Upper lobe of right lung (tissue), 1 donor: ENCODE data around the gene CFAP46. TPM values are rescaled to one million over a fixed set of nuclear protein-coding genes. Genes with fewer than 3 reads are reported as not detected.

ENCODE experiments used
- ATAC-seq: fragments of 200-7000 bp; cut with Tn5 transposase; one replicate; pipeline ENCODE4 v1.9.1; 2020; ENCODE audit warnings: mild to moderate bottlenecking, moderate library complexity
- DNase-seq: peaks from one replicate; pipeline ENCODE4 v3.0.0-alpha.2; 2020
- H3K27ac ChIP-seq: fragments of 200-600 bp; one replicate; pipeline ENCODE4 v1.8.0; 2022
- H3K27me3 ChIP-seq: fragments of 200-600 bp; one replicate; pipeline ENCODE4 v1.8.0; 2022; ENCODE audit warnings: mild to moderate bottlenecking
- H3K36me3 ChIP-seq: fragments of 200-600 bp; one replicate; pipeline ENCODE4 v1.8.0; 2022
- H3K4me1 ChIP-seq: fragments of 200-600 bp; one replicate; pipeline ENCODE4 v1.8.0; 2022
- H3K4me3 ChIP-seq: fragments of 200-600 bp; one replicate; pipeline ENCODE4 v1.8.0; 2022; ENCODE audit warnings: mild to moderate bottlenecking
- H3K9me3 ChIP-seq: fragments of 200-600 bp; one replicate; pipeline ENCODE4 v1.8.0; 2022
- CTCF ChIP-seq: fragments of 200-600 bp; IDR thresholded peaks from one replicate; pipeline ENCODE4 v1.8.0; 2022; ENCODE audit warnings: antibody characterized with exemption
- intact Hi-C: fragments of 100-400 bp; cut with DNase I; formaldehyde crosslinking; loops from one replicate; pipeline ENCODE4 v1.11.0; 2022
- total RNA-seq: library from RNA; stranded (reverse); fragmentation: NEBNext Ultra II Directional; extraction: Animal tissue kit (Norgen Biotek cat#: 25700); gene quantifications from one replicate; pipeline ENCODE4 v1.2.1, GENCODE V29; 2021
- donor health status: DM: no; HTN: yes; CAD: no; lungs with severe emphysema.

CFAP46 gene
- total RNA-seq, 1 donor from 2014 or later = 0.52 TPM

GRCh38 chr10:132985546-132985900 lies 43.2 kb upstream of the CFAP46 start:
- no peak for DNase-seq
- Histone ChIP-seq H3K36me3 (no peaks in the 10 kb centered on the region), H3K27me3 (peaks cover 16% of the 10 kb centered on the region), H3K27ac (no peak overlapping the region), H3K4me3 (no peak overlapping the region), H3K4me1 (no peaks in the 10 kb centered on the region), H3K9me3 (no peaks in the 10 kb centered on the region)
- TF ChIP-seq CTCF = no peak
- intact Hi-C loops = no loop called here
- ATAC-seq = no peak

GRCh38 chr10:132984801-132985545 lies 42.6 kb upstream of the CFAP46 start:
- no peaks in the 10 kb centered on the region for H3K36me3 ChIP-seq
- ATAC-seq (no peak), DNase-seq (peak; percentile 50)
- no peak overlapping the region for H3K27ac ChIP-seq
- no peaks in the 10 kb centered on the region for H3K9me3 ChIP-seq
- no peak for TF ChIP-seq CTCF
- no peaks in the 10 kb centered on the region for H3K4me1 ChIP-seq
- peaks cover 16% of the 10 kb centered on the region for H3K27me3 ChIP-seq
- intact Hi-C loops = no loop called here
- H3K4me3 ChIP-seq = no peak overlapping the region

GRCh38 chr10:132984008-132984295 lies 41.6 kb upstream of the CFAP46 start:
- peaks cover 16% of the 10 kb centered on the region for H3K27me3 ChIP-seq
- peak; percentile 60 for DNase-seq
- intact Hi-C loops = no loop called here

GRCh38 chr10:132983252-132984007 lies 41.1 kb upstream of the CFAP46 start:
- intact Hi-C loops = no loop called here
- TF ChIP-seq CTCF = no peak
- DNase-seq = peak; percentile 46
- no peak for ATAC-seq
- Histone ChIP-seq H3K27me3 (peaks cover 16% of the 10 kb centered on the region), H3K27ac (no peak overlapping the region), H3K36me3 (no peaks in the 10 kb centered on the region), H3K4me1 (no peaks in the 10 kb centered on the region), H3K4me3 (no peak overlapping the region), H3K9me3 (no peaks in the 10 kb centered on the region)

More at GRCh38 chr10:132984008-132984295, 41.6 kb upstream of the CFAP46 start:
- TF ChIP-seq CTCF = no peak
- Histone ChIP-seq H3K4me1 (no peaks in the 10 kb centered on the region), H3K9me3 (no peaks in the 10 kb centered on the region), H3K4me3 (no peak overlapping the region), H3K27ac (no peak overlapping the region), H3K36me3 (no peaks in the 10 kb centered on the region)
- ATAC-seq = no peak

- H3K36me3 ChIP-seq = no peaks in the 10 kb centered on the region
- intact Hi-C loops = no loop called here
- no peak for TF ChIP-seq CTCF
- DNase-seq (peak; percentile 34), ATAC-seq (no peak)
- H3K27me3 ChIP-seq = peaks cover 16% of the 10 kb centered on the region
- no peaks in the 10 kb centered on the region for H3K9me3 ChIP-seq
- H3K27ac ChIP-seq = no peak overlapping the region
- H3K4me3 ChIP-seq = no peak overlapping the region
- H3K4me1 ChIP-seq = no peaks in the 10 kb centered on the region
These were observed 40.1 kb upstream of the CFAP46 start for GRCh38 chr10:132982301-132982989.
